ENCODE results near the gene HDAC9.

Gene HDAC9

DNA sequence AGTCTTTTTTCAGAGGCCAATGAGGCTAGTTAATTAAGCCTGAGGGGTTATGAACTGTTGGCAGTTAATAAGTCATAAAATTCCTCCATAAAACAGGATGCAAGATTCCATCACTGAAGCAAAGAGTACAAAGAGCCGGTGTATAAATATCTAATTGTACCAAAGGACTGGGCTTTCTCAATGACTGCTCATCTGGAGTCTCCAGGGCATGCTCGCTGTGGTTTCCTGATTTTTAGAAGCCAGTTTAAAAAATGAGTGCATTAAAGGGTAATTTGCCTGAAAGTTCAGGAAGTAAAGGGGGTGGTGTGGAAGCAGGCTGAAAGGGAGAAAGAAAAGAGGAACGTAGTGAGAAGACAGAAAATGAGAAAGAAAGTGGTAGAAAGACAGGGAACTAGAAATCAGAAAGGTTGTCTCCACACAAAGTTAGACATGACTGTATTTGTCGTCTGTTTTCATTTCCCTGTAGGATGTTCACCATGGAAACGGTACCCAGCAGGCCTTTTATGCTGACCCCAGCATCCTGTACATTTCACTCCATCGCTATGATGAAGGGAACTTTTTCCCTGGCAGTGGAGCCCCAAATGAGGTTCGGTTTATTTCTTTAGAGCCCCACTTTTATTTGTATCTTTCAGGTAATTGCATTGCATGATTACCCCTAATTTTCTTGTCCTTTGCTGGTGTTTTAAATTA lies 339.6 kb downstream of the HDAC9 start:
- no peak for DNase-seq (ENCODE audit: low read depth in 2 of 2)

- DNase-seq (ENCODE audit: low read depth in 2 of 2) = no peak
These were observed 348.4 kb downstream of the HDAC9 start for GRCh38 chr7:18843979-18844378.

GRCh38 chr7:18844735-18845134 lies 349.2 kb downstream of the HDAC9 start:
- DNase-seq (ENCODE audit: low read depth in 2 of 2) = no peak

GRCh38 chr7:18845700-18846099 lies 350.2 kb downstream of the HDAC9 start:
- DNase-seq (ENCODE audit: low read depth in 2 of 2) = no peak

DNA sequence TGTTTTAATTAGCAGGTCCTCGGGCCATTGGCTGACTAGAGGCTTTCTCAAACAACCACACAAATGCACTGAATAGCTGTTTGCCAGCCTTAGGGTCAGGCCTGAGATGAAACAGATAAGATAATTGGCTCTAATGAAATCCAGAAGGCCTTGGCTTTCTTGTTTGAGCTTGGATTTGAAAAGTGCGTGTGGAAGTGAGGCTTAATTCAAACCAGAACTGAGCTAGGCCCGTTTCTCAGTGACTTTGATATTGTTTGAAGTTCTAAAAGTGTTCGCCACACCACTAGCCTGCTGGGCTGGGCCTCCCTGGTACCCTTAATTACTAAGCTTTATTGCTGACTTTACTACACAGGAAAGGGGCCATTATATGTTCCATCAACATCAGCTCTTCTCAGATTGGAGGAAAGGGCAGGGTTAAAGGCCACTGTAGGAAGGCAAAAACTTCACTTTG lies 351.2 kb downstream of the HDAC9 start:
- DNase-seq (ENCODE audit: low read depth in 2 of 2) = no peak

- DNase-seq (ENCODE audit: low read depth in 2 of 2) = no peak
These were observed 353.6 kb downstream of the HDAC9 start for GRCh38 chr7:18849130-18849529.

DNA sequence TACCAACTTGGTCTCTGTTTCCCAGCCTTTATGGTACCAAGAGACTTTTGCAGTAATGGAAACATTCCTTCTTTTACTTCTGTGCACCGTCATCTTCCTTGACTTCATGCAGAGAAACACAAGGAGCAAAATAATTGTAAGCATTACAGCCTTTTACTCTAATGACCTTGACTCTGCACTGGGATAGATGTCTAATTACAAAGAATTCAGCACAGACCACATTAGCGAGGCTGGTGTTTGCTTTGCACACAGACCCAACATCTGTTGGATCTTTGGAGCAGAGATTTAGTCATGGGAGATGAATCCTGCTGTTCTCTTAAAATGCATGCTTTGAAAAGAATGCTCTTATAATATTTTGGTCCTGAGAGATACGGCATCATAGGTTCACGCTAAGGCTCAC lies 360.2 kb downstream of the HDAC9 start:
- no peak for DNase-seq (ENCODE audit: low read depth in 2 of 2)

DNA sequence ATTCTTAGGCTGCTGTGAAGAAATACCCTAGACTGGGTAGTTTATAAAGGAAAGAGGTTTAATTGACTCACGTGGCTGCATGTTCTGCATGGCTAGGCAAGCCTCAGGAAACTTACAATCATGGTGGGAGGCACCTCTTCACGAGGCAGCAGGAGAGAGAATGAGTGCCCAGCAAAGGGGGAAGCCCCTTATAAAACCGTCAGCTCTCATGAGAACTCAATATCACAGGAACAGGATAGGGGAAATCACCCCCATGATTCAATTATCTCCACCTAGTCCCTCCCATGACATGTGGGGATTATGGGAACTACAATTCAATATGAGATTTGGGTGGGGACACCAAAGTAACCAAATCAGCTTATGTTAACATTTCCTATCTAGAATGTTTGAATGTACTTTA lies 362.7 kb downstream of the HDAC9 start:
- no peak for DNase-seq (ENCODE audit: low read depth in 2 of 2)

GRCh38 chr7:18859318-18859717 lies 363.8 kb downstream of the HDAC9 start:
- DNase-seq (ENCODE audit: low read depth in 2 of 2) = no peak

DNA sequence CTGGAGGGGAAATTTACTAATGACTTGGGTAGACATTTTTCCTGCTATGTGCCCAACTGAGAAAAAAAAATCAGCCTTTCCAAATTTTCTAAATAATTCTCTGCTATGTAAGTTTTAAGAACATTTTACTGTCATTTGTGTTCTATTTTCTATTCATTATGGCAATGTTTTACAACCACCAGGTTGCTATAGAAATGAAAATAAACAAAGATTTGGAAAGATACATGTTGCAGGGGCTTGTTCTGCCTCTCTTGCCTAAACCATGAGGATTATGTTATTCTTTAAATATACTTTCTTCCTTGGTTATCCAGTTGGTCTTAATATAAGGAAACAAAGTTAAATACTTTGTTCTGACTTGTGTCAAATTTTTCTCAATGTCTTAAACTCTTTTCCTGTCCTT lies 364.7 kb downstream of the HDAC9 start:
- no peak for DNase-seq (ENCODE audit: low read depth in 2 of 2)

DNA sequence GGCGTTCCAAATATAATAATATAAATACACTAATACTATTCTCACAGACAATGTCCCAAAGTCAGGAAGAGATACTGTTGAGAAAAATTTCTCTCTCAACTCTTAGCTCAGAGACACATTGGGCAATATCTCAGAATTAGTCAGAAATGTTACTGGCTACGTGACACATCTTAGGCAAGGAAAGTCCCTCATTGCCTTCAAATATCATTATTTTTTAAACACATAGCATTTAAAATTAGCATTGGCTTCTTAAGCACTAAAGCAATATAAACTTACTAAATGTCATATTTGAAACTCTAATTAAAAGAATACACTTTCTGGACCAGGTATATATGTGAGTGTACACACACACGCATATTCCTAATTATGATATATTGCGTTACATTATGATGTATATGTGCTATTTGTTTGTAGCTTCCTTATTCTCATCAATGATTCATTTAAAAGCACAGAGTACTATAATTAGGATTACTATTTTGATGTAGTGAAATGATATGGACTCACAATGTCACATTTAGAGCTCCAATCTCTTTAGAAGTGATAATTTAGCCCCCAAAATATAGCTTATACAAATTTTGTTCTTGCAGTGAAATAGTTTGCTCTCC lies 366.1 kb downstream of the HDAC9 start:
- DNase-seq (ENCODE audit: low read depth in 2 of 2) = no peak

GRCh38 chr7:18864967-18865366 lies 369.4 kb downstream of the HDAC9 start:
- no peak for DNase-seq (ENCODE audit: low read depth in 2 of 2)

GRCh38 chr7:18866359-18867036 lies 370.9 kb downstream of the HDAC9 start:
- DNase-seq (ENCODE audit: low read depth in 2 of 2) = no peak

GRCh38 chr7:18872344-18872743 lies 376.8 kb downstream of the HDAC9 start:
- no peak for DNase-seq (ENCODE audit: low read depth in 2 of 2)

DNA sequence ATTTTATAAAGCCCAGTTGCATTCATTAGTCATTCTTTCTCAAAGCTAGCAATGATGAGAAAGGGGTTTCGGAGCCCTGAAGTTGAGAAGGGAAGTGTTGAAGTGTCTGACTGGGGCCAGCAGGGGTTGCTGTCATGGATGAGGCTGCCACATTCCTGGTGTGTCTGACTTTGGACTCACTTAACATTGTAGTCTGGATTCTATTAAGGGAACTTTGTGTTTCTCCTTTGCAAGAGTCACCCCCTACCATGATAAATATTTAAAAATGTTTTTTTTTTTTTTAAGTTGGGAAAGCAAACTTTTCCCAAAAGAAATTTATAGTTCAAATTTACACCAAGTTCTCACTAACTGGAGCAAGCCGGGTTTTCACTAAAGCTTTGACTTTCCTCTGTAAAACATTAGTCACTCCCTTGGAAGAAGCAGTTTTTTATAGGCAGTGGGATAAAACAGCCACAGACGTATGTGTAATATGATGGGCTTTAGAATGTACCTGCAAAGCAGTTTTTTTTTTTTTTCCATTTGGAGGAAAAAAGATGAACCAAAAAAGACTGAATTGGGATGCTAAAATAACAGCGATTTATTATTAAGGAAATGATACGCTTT lies 378.3 kb downstream of the HDAC9 start:
- no peak for DNase-seq (ENCODE audit: low read depth in 2 of 2)

DNA sequence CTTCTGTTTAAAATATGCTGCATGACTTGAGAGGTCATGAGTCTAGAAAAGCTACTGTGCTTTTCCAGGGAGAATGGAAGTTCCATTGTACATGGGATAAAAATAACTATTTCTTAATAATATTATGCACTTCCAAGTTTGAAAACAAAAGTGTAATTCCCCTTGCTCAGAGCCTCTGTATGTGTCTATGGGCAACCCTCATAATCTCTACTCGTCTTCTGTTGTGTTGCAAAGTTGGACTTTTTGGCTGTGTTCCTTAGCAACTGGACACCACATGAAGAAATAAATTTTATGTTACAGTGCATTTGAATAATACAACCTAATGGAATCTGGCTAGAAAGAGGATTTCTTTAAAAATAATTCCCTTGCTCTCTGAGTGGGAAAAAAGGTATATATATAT lies 379.3 kb downstream of the HDAC9 start:
- no peak for DNase-seq (ENCODE audit: low read depth in 2 of 2)

- no peak for DNase-seq (ENCODE audit: low read depth in 2 of 2)
These were observed 382.3 kb downstream of the HDAC9 start for GRCh38 chr7:18877874-18878273.

DNA sequence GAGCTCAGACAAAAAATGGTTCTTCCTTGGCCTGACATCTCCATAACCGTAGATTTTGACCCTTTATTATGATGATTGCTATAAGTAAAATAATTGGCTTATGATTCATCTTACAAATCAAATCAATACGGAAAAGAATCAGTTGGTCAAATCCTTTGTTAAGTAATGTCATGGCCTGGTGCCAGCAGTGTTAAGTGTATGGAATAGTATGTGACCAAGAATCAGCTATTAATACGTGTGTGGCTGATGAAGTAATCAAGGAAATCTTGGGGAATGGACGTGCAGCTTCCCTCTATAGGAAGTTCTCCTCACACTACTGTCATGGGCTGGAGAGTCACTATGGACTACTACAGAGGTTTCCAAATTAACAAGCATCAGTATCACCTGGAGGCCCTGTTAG lies 391.3 kb downstream of the HDAC9 start:
- DNase-seq (ENCODE audit: low read depth in 2 of 2) = no peak

- no peak for DNase-seq (ENCODE audit: low read depth in 2 of 2)
These were observed 393.9 kb downstream of the HDAC9 start for GRCh38 chr7:18889436-18889835.

GRCh38 chr7:18890134-18890533 lies 394.6 kb downstream of the HDAC9 start:
- DNase-seq (ENCODE audit: low read depth in 2 of 2) = no peak

DNA sequence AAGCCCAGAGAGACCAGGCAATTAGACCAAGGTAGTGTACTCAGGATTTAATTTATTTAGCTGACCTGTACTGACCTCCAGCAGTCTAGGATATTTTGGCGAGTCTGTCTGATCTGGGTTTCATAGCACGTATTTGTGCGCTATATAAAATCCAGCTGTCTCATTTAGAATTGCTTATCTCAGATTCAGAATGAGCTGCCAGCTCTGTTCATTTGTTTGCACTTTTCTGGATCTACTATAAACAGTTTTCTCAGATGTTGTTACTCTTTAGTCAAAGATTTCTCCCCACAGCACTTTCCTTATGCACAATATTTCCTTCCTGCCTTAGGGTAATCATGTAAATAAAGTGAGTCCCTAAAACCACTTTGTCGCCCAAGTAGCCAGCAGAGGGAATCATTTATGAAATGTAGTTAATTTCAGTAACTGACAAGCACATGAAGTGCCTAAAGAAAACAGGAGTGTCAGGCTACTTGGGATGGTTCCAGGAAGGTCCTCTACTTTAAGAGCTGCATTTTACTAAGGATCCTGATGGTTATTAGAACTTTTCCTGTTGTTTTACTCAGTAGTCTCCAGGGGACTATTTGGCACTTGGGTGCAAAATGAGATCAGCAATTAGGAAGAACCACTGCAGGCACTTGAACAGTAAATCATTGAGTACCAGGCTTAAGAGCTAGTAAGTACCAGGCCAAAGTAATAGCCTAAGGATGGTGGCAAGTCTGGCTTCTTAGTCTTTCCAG lies 395.5 kb downstream of the HDAC9 start:
- DNase-seq (ENCODE audit: low read depth in 2 of 2) = no peak

DNA sequence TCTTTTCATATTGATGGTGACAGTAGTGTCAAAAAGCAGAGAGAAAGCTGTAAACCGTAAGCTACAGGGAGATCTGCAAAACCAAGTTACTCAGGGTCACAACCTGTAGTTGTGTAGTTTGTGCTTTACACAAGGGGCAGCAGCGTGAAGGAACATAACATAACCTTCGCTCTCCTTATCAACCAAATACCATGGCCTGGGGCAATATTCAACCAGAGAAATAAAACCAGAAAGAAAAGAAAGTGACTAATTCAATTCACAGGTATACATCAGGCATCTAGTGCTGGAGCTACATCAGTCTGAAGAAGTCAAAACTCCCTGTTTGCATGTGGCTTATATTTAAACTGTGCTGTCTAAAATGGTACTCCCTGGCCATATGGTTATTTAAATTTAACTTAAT lies 397.6 kb downstream of the HDAC9 start:
- no peak for DNase-seq (ENCODE audit: low read depth in 2 of 2)

All from activated CD8-positive, alpha-beta memory T cell treated with anti-CD3 and anti-CD28 coated beads for 4 hours (primary cell).